ENCODE measurements around the gene GAREM1. TPM values are rescaled to one million over a fixed set of nuclear protein-coding genes. Genes with fewer than 3 reads are reported as not detected.

GAREM1 gene
- total and polyA plus RNA-seq, 2 of the 8 experiments (the other 6 are each of a cell fraction or from before 2014, with no cell fraction given): 3.6 to 9.2 TPM

DNA sequence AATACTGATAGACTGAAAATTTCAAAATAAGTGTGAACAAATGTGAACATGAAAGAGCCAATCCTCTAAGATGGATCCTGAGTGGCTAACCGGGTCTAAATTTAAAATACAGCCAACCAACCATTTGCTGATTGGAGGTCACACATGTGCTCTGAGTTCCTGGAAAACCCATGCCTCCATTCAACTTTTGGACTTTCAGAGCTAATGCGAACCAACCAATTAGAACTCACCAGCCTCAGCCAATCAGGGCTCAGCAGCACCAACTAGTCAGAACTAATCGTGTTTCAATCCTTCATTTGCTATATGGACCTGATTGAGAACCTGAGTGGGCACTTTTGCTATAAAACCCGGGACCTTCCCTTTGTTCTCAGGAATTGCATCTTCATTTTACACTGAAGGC, 169.3 kb downstream of the GAREM1 start:
- Histone ChIP-seq H3K23me2 (ENCODE audit: low read depth, low read length) (no peaks in the 10 kb centered on the region), H2AFZ (ENCODE audit: low read length) (no peak overlapping the region), H3K36me3 (ENCODE audit: control insufficient read depth in 2 of 4, insufficient read depth in 4 of 4, low read length in 3 of 4) (no peaks in the 10 kb centered on the region), H3K9me3 (ENCODE audit: insufficient read depth in 2 of 2, low read depth in 1 of 2, low read length in 1 of 2) (no peaks in the 10 kb centered on the region), H4K91ac (replicated peaks; ENCODE audit: insufficient read length, low read length) (no peak overlapping the region), H3K14ac (ENCODE audit: insufficient read length) (no peak overlapping the region), H3K79me2 (ENCODE audit: control insufficient read depth in 1 of 2, insufficient read depth in 2 of 2, low read length in 2 of 2) (no peaks in the 10 kb centered on the region), H2BK120ac (replicated peaks; ENCODE audit: low read depth, low read length) (no peak overlapping the region), H3K79me1 (ENCODE audit: low read depth, low read length) (no peaks in the 10 kb centered on the region), H3K27me3 (replicated peaks in 1 of 4; ENCODE audit: control insufficient read depth in 3 of 4, extremely low read depth in 1 of 4, insufficient read depth in 3 of 4, low read length in 3 of 4) (no peaks in the 10 kb centered on the region), H2AK5ac (ENCODE audit: low read depth, low read length) (no peak overlapping the region), H3K4me3 (ENCODE audit: extremely low read depth in 1 of 4, insufficient read depth in 2 of 4, low read depth in 3 of 4, low read length in 4 of 4) (no peak overlapping the region), H3K4ac (replicated peaks; ENCODE audit: insufficient read length, low read depth, low read length) (no peak overlapping the region), H2BK12ac (ENCODE audit: low read depth, low read length) (no peak overlapping the region), H4K20me1 (replicated peaks in 1 of 2; ENCODE audit: control insufficient read depth in 1 of 2, insufficient read depth in 2 of 2, low read length in 2 of 2) (no peaks in the 10 kb centered on the region), H2BK20ac (ENCODE audit: low read length) (no peak overlapping the region), H3K4me2 (ENCODE audit: insufficient read depth in 1 of 2, low read depth in 2 of 2, low read length in 2 of 2) (no peak overlapping the region), H3K9ac (replicated peaks in 1 of 4; ENCODE audit: extremely low read depth in 1 of 4, low read depth in 3 of 4, low read length in 3 of 4) (no peak overlapping the region), H4K8ac (ENCODE audit: extremely low read depth, insufficient read depth, low read length) (no peak overlapping the region), H2BK15ac (ENCODE audit: low read length) (no peak overlapping the region), H2BK5ac (ENCODE audit: low read depth, low read length) (no peak overlapping the region), H3K18ac (ENCODE audit: extremely low read depth, low read length) (no peak overlapping the region), H3K23ac (ENCODE audit: insufficient read length) (no peak overlapping the region), H3K4me1 (replicated peaks in 1 of 4; ENCODE audit: control insufficient read depth in 3 of 4, insufficient read depth in 4 of 4, low read length in 3 of 4) (no peaks in the 10 kb centered on the region), H3K27ac (ENCODE audit: low read depth, low read length) (no peak overlapping the region), H4K5ac (ENCODE audit: insufficient read length, low read depth, low read length) (no peak overlapping the region), H3K56ac (replicated peaks; ENCODE audit: insufficient read length, low read depth, low read length) (no peak overlapping the region)
- DNase-seq (ENCODE audit: low read depth in 1 of 2, low spot score in 2 of 2) (no peak), FAIRE-seq (no peak)
- 90% methylated on average over 4 of the region's 4 CpGs; no CpG with 5 or more reads in 1 of the 2 experiments for WGBS, 2 experiments (ENCODE audit: extremely low coverage in 1 of 2, insufficient coverage in 1 of 2, insufficient read length in 1 of 2, insufficient replicate concordance in 2 of 2, low coverage in 1 of 2, low lambda C conversion rate in 2 of 2, missing lambda C conversion rate in 1 of 2)
- ChIA-PET CTCF (ENCODE audit: partially characterized antibody) (interaction anchor here (3.8 kb wide), 1 partner anchor 11 kb away, joined by 12 read pairs; no protein-coding TSS in a partner anchor), POLR2A (ENCODE audit: partially characterized antibody) (no interaction called here)
- TF ChIP-seq ZNF274 (IDR thresholded peaks at IDR 0.05; ENCODE audit: borderline replicate concordance, extremely low read depth, low read length) (no peak), CTCF (IDR thresholded peaks at IDR 0.05; ENCODE audit: control extremely low read depth in 1 of 3, insufficient read depth in 1 of 3, low read depth in 1 of 3, low read length in 3 of 3) (no peak), BCL11A (IDR thresholded peaks at IDR 0.05; ENCODE audit: low read depth in 2 of 2, low read length in 2 of 2) (no peak), ASH2L (IDR thresholded peaks at IDR 0.05; ENCODE audit: low read length) (no peak)

Measured in H1 (cell line).